IMR-90 (cell line): ENCODE results near the gene BAIAP2L1. TPM values are rescaled to one million over a fixed set of nuclear protein-coding genes. Genes with fewer than 3 reads are reported as not detected.

Source experiments
- ATAC-seq: fragments of 200-7000 bp; cut with Tn5 transposase; 2 replicates; pipeline ENCODE4 v1.9.1; 2020; ENCODE audit warnings: low read depth, mild to moderate bottlenecking, moderate library complexity
- BruUV-seq: library from RNA; stranded (reverse); fragments of 400-500 nt; replicated peaks from 2 replicates; lab custom pipeline; 2021; lab: Mats Ljungman, UMichigan
- CTCF ChIA-PET: fragments of 300-600 bp; formaldehyde crosslinking; extraction: SDS; loops from one replicate; lab custom pipeline; 2021; ENCODE audit warnings: antibody characterized with exemption; lab: Yijun Ruan, JAX
- POLR2A ChIA-PET: fragments of 300-600 bp; sonication (Branson Sonifier 250); formaldehyde crosslinking; loops from one replicate; lab custom pipeline; 2022; ENCODE audit warnings: antibody characterized with exemption; ENCODE audit not compliant: unreplicated experiment; lab: Charles Lee
- DNase-seq: peaks from one replicate; pipeline ENCODE4 v3.0.0; 2013
- H2AFZ ChIP-seq: replicated peaks from 2 replicates; pipeline ENCODE3; 2013; ENCODE audit warnings: low read length, mild to moderate bottlenecking; ENCODE audit not compliant: poor library complexity
- H2AK5ac ChIP-seq: 2 replicates; pipeline ENCODE4 v1.6.1; 2013; ENCODE audit warnings: low read depth, low read length, inconsistent platforms
- H2AK9ac ChIP-seq: replicated peaks from 2 replicates; pipeline ENCODE3; 2013; ENCODE audit warnings: mild to moderate bottlenecking, low read depth, low read length, moderate library complexity; ENCODE audit not compliant: poor library complexity
- H2BK120ac ChIP-seq: 2 replicates; pipeline ENCODE4 v1.6.1; 2013; ENCODE audit warnings: low read depth, low read length, inconsistent platforms
- H2BK15ac ChIP-seq: 3 replicates; pipeline ENCODE4 v1.6.1; 2013; ENCODE audit warnings: low read depth, low read length, inconsistent platforms
- H2BK20ac ChIP-seq: 2 replicates; pipeline ENCODE4 v1.6.1; 2013; ENCODE audit warnings: low read depth, mild to moderate bottlenecking, inconsistent platforms, low read length, moderate library complexity
- H2BK5ac ChIP-seq: 2 replicates; pipeline ENCODE4 v1.6.1; 2013; ENCODE audit warnings: mild to moderate bottlenecking, low read depth, low read length, inconsistent platforms; ENCODE audit not compliant: poor library complexity, severe bottlenecking
- H3K14ac ChIP-seq: replicated peaks from 2 replicates; pipeline ENCODE4 v1.6.1; 2013; ENCODE audit warnings: low read depth, low read length, inconsistent platforms
- H3K18ac ChIP-seq: 2 replicates; pipeline ENCODE4 v1.6.1; 2013; ENCODE audit warnings: low read depth, low read length, control low read depth
- H3K23ac ChIP-seq: 2 replicates; pipeline ENCODE4 v1.6.1; 2013; ENCODE audit warnings: low read depth, low read length, inconsistent platforms
- H3K27ac ChIP-seq: 2 replicates; pipeline ENCODE4 v1.5.1; 2013; ENCODE audit warnings: mild to moderate bottlenecking, control low read depth, low read length; ENCODE audit not compliant: insufficient read depth
- H3K27me3 ChIP-seq: 2 replicates; pipeline ENCODE4 v1.6.1; 2013; ENCODE audit warnings: low read length; ENCODE audit not compliant: control insufficient read depth, insufficient read depth
- H3K36me3 ChIP-seq: 2 replicates; pipeline ENCODE4 v1.6.1; 2013; ENCODE audit warnings: low read length, mixed read lengths; ENCODE audit not compliant: control insufficient read depth, insufficient read depth
- H3K4ac ChIP-seq: 2 replicates; pipeline ENCODE4 v1.6.1; 2013; ENCODE audit warnings: low read depth, low read length, inconsistent platforms
- H3K4me1 ChIP-seq: 2 replicates; pipeline ENCODE4 v1.6.1; 2013; ENCODE audit warnings: low read length, mixed read lengths; ENCODE audit not compliant: control insufficient read depth, insufficient read depth
- H3K4me2 ChIP-seq: 2 replicates; pipeline ENCODE4 v1.6.1; 2013; ENCODE audit warnings: low read depth, mild to moderate bottlenecking, control low read depth, low read length, moderate library complexity
- H3K4me3 ChIP-seq: 2 replicates; pipeline ENCODE4 v1.5.1; 2013; ENCODE audit warnings: low read depth, mild to moderate bottlenecking, control low read depth, low read length, moderate library complexity; ENCODE audit not compliant: insufficient read depth
- H3K56ac ChIP-seq: 2 replicates; pipeline ENCODE4 v1.6.1; 2013; ENCODE audit warnings: low read length, inconsistent platforms; ENCODE audit not compliant: insufficient read depth; ENCODE audit errors: extremely low read depth
- H3K79me1 ChIP-seq, 2 experiments: 2 replicates each; pipeline ENCODE4 v1.6.1; 2013; ENCODE audit warnings: low read length in 2 of 2, inconsistent platforms in 1 of 2, low read depth in 1 of 2
- H3K9ac ChIP-seq: 2 replicates; pipeline ENCODE4 v1.6.1; 2013; ENCODE audit warnings: low read depth, low read length, control low read depth
- H3K9me1 ChIP-seq: 2 replicates; pipeline ENCODE4 v1.6.1; 2013; ENCODE audit warnings: low read length, inconsistent platforms; ENCODE audit not compliant: insufficient read depth
- H3K9me3 ChIP-seq: 2 replicates; pipeline ENCODE4 v1.6.1; 2013; ENCODE audit warnings: low read length; ENCODE audit not compliant: control insufficient read depth, insufficient read depth
- H4K20me1 ChIP-seq: 2 replicates; pipeline ENCODE4 v1.6.1; 2013; ENCODE audit warnings: low read length, inconsistent platforms; ENCODE audit not compliant: insufficient read depth
- H4K5ac ChIP-seq: 2 replicates; pipeline ENCODE4 v1.6.1; 2013; ENCODE audit warnings: mild to moderate bottlenecking, low read depth, low read length, control low read depth
- H4K8ac ChIP-seq, 2 experiments: 2 replicates each; pipeline ENCODE4 v1.6.1; 2013; ENCODE audit warnings: low read depth in 2 of 2, low read length in 2 of 2, control low read depth in 1 of 2, inconsistent platforms in 1 of 2
- H4K91ac ChIP-seq: 2 replicates; pipeline ENCODE4 v1.6.1; 2013; ENCODE audit warnings: low read depth, low read length, inconsistent platforms; ENCODE audit not compliant: insufficient read depth
- BHLHE40 ChIP-seq: fragments of 150-350 bp; IDR thresholded peaks from 2 replicates; pipeline ENCODE4 v1.6.1; 2016; ENCODE audit warnings: mild to moderate bottlenecking, low read depth, low read length
- CEBPB ChIP-seq: IDR thresholded peaks from 2 replicates; pipeline ENCODE4 v1.6.1; 2012; ENCODE audit warnings: low read depth, low read length, improper control_type of control experiment
- CHD1 ChIP-seq: IDR thresholded peaks from 2 replicates; pipeline ENCODE4 v1.6.1; 2012; ENCODE audit warnings: low read depth, low read length, improper control_type of control experiment
- CTCF ChIP-seq: conservative IDR thresholded peaks from 2 replicates; pipeline ENCODE4 v1.5.1; 2012; ENCODE audit warnings: mild to moderate bottlenecking, low read depth, low read length, improper control_type of control experiment
- ELK1 ChIP-seq: fragments of 150-350 bp; IDR thresholded peaks from 2 replicates; pipeline ENCODE4 v1.6.1; 2016; ENCODE audit warnings: low read depth, mild to moderate bottlenecking, low read length, moderate library complexity, borderline replicate concordance
- FOS ChIP-seq: fragments of 150-350 bp; IDR thresholded peaks from 2 replicates; pipeline ENCODE4 v1.6.1; 2016; ENCODE audit warnings: low read depth, low read length
- MAFK ChIP-seq: IDR thresholded peaks from 2 replicates; pipeline ENCODE4 v1.6.1; 2012; ENCODE audit warnings: low read depth, low read length, improper control_type of control experiment
- MAZ ChIP-seq: IDR thresholded peaks from 2 replicates; pipeline ENCODE4 v1.6.1; 2012; ENCODE audit warnings: low read depth, mild to moderate bottlenecking, low read length, improper control_type of control experiment, moderate library complexity, borderline replicate concordance
- MXI1 ChIP-seq: IDR thresholded peaks from 2 replicates; pipeline ENCODE4 v1.6.1; 2012; ENCODE audit warnings: low read depth, mild to moderate bottlenecking, low read length, moderate library complexity, borderline replicate concordance
- NFE2L2 ChIP-seq: fragments of 150-350 bp; IDR thresholded peaks from 2 replicates; pipeline ENCODE4 v1.6.1; 2016; ENCODE audit warnings: low read depth, mild to moderate bottlenecking, low read length
- POLR2A ChIP-seq: IDR thresholded peaks from 2 replicates; pipeline ENCODE4 v1.6.1; 2012; ENCODE audit warnings: mild to moderate bottlenecking, low read depth, low read length
- RAD21 ChIP-seq: IDR thresholded peaks from 2 replicates; pipeline ENCODE4 v1.6.1; 2012; ENCODE audit warnings: low read length, improper control_type of control experiment
- RCOR1 ChIP-seq: IDR thresholded peaks from 2 replicates; pipeline ENCODE4 v1.6.1; 2012; ENCODE audit warnings: mild to moderate bottlenecking, low read length, improper control_type of control experiment; ENCODE audit not compliant: insufficient replicate concordance
- RFX5 ChIP-seq: IDR thresholded peaks from 2 replicates; pipeline ENCODE4 v1.8.0; 2012; ENCODE audit warnings: low read depth, mild to moderate bottlenecking, low read length, moderate library complexity
- SMC3 ChIP-seq: fragments of 150-350 bp; IDR thresholded peaks from 2 replicates; pipeline ENCODE4 v1.6.1; 2016; ENCODE audit warnings: low read depth, mild to moderate bottlenecking, antibody characterized with exemption, low read length, moderate library complexity
- USF2 ChIP-seq: fragments of 150-350 bp; IDR thresholded peaks from 2 replicates; pipeline ENCODE4 v1.6.1; 2017; ENCODE audit warnings: mild to moderate bottlenecking, antibody characterized with exemption, low read length, low read depth
- WGBS, 2 experiments: methylation state at CpG; one replicate each; pipeline versions ENCODE4 v1.1.5 to v1.1.7; 2013; ENCODE audit warnings: missing lambda C conversion rate in 2 of 2; ENCODE audit not compliant: insufficient read length in 1 of 2; ENCODE audit errors: extremely low coverage in 2 of 2; 5-methylcytosine and 5-hydroxymethylcytosine counted together
- dilution Hi-C: fragments of 300-500 bp; cut with HindIII; formaldehyde crosslinking; loops from one replicate; pipeline ENCODE4 v1.14.3; 2018; ENCODE audit warnings: low sequenced_read_pairs; ENCODE audit not compliant: unreplicated experiment
- in situ Hi-C: fragments of 300-500 bp; cut with MboI; formaldehyde crosslinking; loops from 3 replicates; pipeline ENCODE4 v1.14.3; 2019; ENCODE audit warnings: low sequenced_read_pairs, inconsistent platforms, mixed read lengths
- intact Hi-C: fragments of 100-400 bp; cut with micrococcal nuclease; formaldehyde crosslinking; loops from 2 replicates; pipeline ENCODE4 v1.10.0; 2022
- polyA plus RNA-seq, 3 experiments: library from polyadenylated mRNA; depleted of rRNA; stranded (reverse); fragments of >200 nt; gene quantifications; 2 replicates each; pipeline ENCODE4 v1.2.3, GENCODE V29; 2012; ENCODE audit warnings: low replicate concordance in 1 of 3
- total RNA-seq: library from RNA; depleted of rRNA; stranded (reverse); fragments of >200 nt; gene quantifications from 2 replicates; pipeline ENCODE4 v1.2.3, GENCODE V29; 2012

BAIAP2L1 gene
- total and polyA plus RNA-seq, 2 of the 4 experiments (the other 2 are of a cell fraction), result 2.2 to 6.0 TPM

GRCh38 chr7:98303906-98304305 is 97.0 kb downstream of the BAIAP2L1 start:
- in situ Hi-C loops (loop anchor here (25.0 kb wide), 1 partner anchor 433 kb away; no protein-coding TSS in a partner anchor), intact Hi-C loops (no loop called here), dilution Hi-C loops (no loop called here)
- no peak overlapping the region for H4K8ac ChIP-seq
- TF ChIP-seq MXI1, result no peak
- TF ChIP-seq BHLHE40, result no peak
- no peak for TF ChIP-seq ELK1
- no peak for TF ChIP-seq SMC3
- no peak for TF ChIP-seq CTCF
- TF ChIP-seq CEBPB, result no peak
- no peak for TF ChIP-seq RFX5
- TF ChIP-seq NFE2L2, result no peak
- TF ChIP-seq POLR2A, result no peak
- no peak for TF ChIP-seq RCOR1
- TF ChIP-seq FOS, result no peak
- no peak for TF ChIP-seq RAD21
- no peak for TF ChIP-seq MAFK
- TF ChIP-seq CHD1, result no peak
- TF ChIP-seq USF2, result no peak
- no peak for TF ChIP-seq MAZ
- no TSS peak for BruUV-seq
- H2BK20ac ChIP-seq, result no peak overlapping the region
- H3K18ac ChIP-seq, result no peak overlapping the region
- H3K27me3 ChIP-seq, result no peaks in the 10 kb centered on the region
- ChIA-PET CTCF (no interaction called here), POLR2A (no interaction called here)
- ATAC-seq (no peak), DNase-seq (no peak)
- H3K27ac ChIP-seq, result no peak overlapping the region
- H3K4me1 ChIP-seq, result no peaks in the 10 kb centered on the region; the same call in 1 of the 2 replicates
- no peak overlapping the region for H2AFZ ChIP-seq
- no peak overlapping the region for H3K14ac ChIP-seq
- no peak overlapping the region for H2AK5ac ChIP-seq
- H2AK9ac ChIP-seq, result no peak overlapping the region
- 80% methylated on average over 3 of the region's 15 CpGs; no CpG with 5 or more reads in 1 of the 2 experiments for WGBS, 2 experiments
- H2BK120ac ChIP-seq, result no peak overlapping the region
- H3K4me2 ChIP-seq, result no peak overlapping the region
- H4K91ac ChIP-seq, result no peak overlapping the region
- no peaks in the 10 kb centered on the region for H3K9me3 ChIP-seq
- H3K4ac ChIP-seq, result no peak overlapping the region
- H3K56ac ChIP-seq, result no peak overlapping the region
- H2BK15ac ChIP-seq, result no peak overlapping the region
- peaks cover 6% of the 10 kb centered on the region for H3K9me1 ChIP-seq
- H4K5ac ChIP-seq, result no peak overlapping the region
- no peak overlapping the region for H3K4me3 ChIP-seq
- no peak overlapping the region; the same call in 1 of the 2 replicates for H3K23ac ChIP-seq
- peaks cover 13% of the 10 kb centered on the region for H3K36me3 ChIP-seq
- no peak overlapping the region for H3K9ac ChIP-seq
- no peak overlapping the region for H2BK5ac ChIP-seq
- H3K79me1 ChIP-seq, result peaks cover 4 to 11% of the 10 kb centered on the region in 2 experiments; a peak in 2 of 4 replicates
- H4K20me1 ChIP-seq, result no peaks in the 10 kb centered on the region
